ENCODE results near the gene APPL2. TPM values are rescaled to one million over a fixed set of nuclear protein-coding genes. Genes with fewer than 3 reads are reported as not detected.

The APPL2 gene
- total RNA-seq, 1 donor from 2014 or later, result 17.7 TPM

- H3K9me3 Mint-ChIP-seq (ENCODE audit: unreplicated experiment), result no peaks in the 10 kb centered on the region
- no peaks in the 10 kb centered on the region for H3K36me3 Mint-ChIP-seq (ENCODE audit: low read depth, unreplicated experiment)
- DNase-seq (ENCODE audit: low read depth), result no peak
- Histone ChIP-seq H3K79me2 (ENCODE audit: insufficient read depth, low read length) (peaks cover 65% of the 10 kb centered on the region), H3K4me3 (ENCODE audit: insufficient read depth, low read depth, low read length) (peak overlapping the region; percentile 16), H2AFZ (ENCODE audit: low read depth, low read length) (no peak overlapping the region), H3K9ac (ENCODE audit: low read length) (peak overlapping the region; percentile 38), H3K36me3 (ENCODE audit: insufficient read depth, low read length) (no peaks in the 10 kb centered on the region), H3K4me1 (ENCODE audit: insufficient read depth, low read length) (peaks cover 44% of the 10 kb centered on the region), H3K27ac (ENCODE audit: low read depth, low read length) (no peak overlapping the region), H3K9me3 (ENCODE audit: insufficient read depth, low read depth, low read length) (no peaks in the 10 kb centered on the region), H4K20me1 (ENCODE audit: insufficient read depth, low read length) (no peaks in the 10 kb centered on the region), H3K27me3 (ENCODE audit: insufficient read depth, low read length) (no peaks in the 10 kb centered on the region), H3K4me2 (ENCODE audit: low read length) (peak overlapping the region; percentile 90)
- no peaks in the 10 kb centered on the region for H3K27me3 Mint-ChIP-seq (ENCODE audit: low read depth, unreplicated experiment)
- peak overlapping the region; percentile 50 for H3K4me3 Mint-ChIP-seq (ENCODE audit: unreplicated experiment)
- peaks cover 53% of the 10 kb centered on the region for H3K4me1 Mint-ChIP-seq (ENCODE audit: low read depth, unreplicated experiment)
- no peak overlapping the region for H3K27ac Mint-ChIP-seq (ENCODE audit: unreplicated experiment)
- TF ChIP-seq EZH2 (IDR thresholded peaks at IDR 0.05; ENCODE audit: insufficient read depth, low read length), result no peak
- TF ChIP-seq, protein P1, sequence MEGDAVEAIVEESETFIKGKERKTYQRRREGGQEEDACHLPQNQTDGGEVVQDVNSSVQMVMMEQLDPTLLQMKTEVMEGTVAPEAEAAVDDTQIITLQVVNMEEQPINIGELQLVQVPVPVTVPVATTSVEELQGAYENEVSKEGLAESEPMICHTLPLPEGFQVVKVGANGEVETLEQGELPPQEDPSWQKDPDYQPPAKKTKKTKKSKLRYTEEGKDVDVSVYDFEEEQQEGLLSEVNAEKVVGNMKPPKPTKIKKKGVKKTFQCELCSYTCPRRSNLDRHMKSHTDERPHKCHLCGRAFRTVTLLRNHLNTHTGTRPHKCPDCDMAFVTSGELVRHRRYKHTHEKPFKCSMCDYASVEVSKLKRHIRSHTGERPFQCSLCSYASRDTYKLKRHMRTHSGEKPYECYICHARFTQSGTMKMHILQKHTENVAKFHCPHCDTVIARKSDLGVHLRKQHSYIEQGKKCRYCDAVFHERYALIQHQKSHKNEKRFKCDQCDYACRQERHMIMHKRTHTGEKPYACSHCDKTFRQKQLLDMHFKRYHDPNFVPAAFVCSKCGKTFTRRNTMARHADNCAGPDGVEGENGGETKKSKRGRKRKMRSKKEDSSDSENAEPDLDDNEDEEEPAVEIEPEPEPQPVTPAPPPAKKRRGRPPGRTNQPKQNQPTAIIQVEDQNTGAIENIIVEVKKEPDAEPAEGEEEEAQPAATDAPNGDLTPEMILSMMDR (IDR thresholded peaks at IDR 0.05; ENCODE audit: insufficient read depth, low read depth, low read length), result no peak
- no peak for FAIRE-seq
Measured at GRCh38 chr12:105233041-105233905, 2.7 kb downstream of the APPL2 start.

DNA sequence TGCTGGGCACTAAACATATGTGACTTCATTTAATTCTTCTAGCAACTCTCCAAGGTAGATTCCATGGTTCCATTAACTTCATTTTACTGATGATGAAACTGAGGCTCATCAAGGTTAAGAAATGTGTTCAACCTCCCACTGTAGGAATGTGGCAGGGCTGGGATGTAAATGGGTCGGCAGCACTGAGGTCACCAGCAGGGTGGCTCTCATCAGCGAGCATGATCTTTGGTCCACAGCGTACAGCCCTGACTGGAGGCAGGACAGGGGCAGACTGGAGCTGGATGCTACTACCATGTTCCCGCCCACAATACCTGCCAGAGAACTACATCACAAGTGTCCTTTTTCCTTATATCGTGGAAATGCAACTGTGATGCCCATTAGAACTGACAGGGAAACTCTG, 4.6 kb downstream of the APPL2 start:
- Mint-ChIP-seq H3K27ac (ENCODE audit: unreplicated experiment) (no peak overlapping the region), H3K4me1 (ENCODE audit: low read depth, unreplicated experiment) (peaks cover 57% of the 10 kb centered on the region), H3K27me3 (ENCODE audit: low read depth, unreplicated experiment) (no peaks in the 10 kb centered on the region), H3K9me3 (ENCODE audit: unreplicated experiment) (no peaks in the 10 kb centered on the region), H3K4me3 (ENCODE audit: unreplicated experiment) (no peak overlapping the region), H3K36me3 (ENCODE audit: low read depth, unreplicated experiment) (no peaks in the 10 kb centered on the region)
- DNase-seq (ENCODE audit: low read depth) (no peak), FAIRE-seq (no peak)
- no peak overlapping the region for H3K4me2 ChIP-seq (ENCODE audit: low read length)
- H3K4me1 ChIP-seq (ENCODE audit: insufficient read depth, low read length), result peaks cover 55% of the 10 kb centered on the region
- H3K27ac ChIP-seq (ENCODE audit: low read depth, low read length), result no peak overlapping the region
- H2AFZ ChIP-seq (ENCODE audit: low read depth, low read length), result no peak overlapping the region
- no peaks in the 10 kb centered on the region for H3K27me3 ChIP-seq (ENCODE audit: insufficient read depth, low read length)
- H4K20me1 ChIP-seq (ENCODE audit: insufficient read depth, low read length), result no peaks in the 10 kb centered on the region
- no peak overlapping the region for H3K4me3 ChIP-seq (ENCODE audit: insufficient read depth, low read depth, low read length)
- TF ChIP-seq, protein P1 (IDR thresholded peaks at IDR 0.05; ENCODE audit: insufficient read depth, low read depth, low read length), result no peak
- no peak for TF ChIP-seq EZH2 (IDR thresholded peaks at IDR 0.05; ENCODE audit: insufficient read depth, low read length)
- H3K9me3 ChIP-seq (ENCODE audit: insufficient read depth, low read depth, low read length), result no peaks in the 10 kb centered on the region
- peaks cover 67% of the 10 kb centered on the region for H3K79me2 ChIP-seq (ENCODE audit: insufficient read depth, low read length)
- peaks cover 2% of the 10 kb centered on the region for H3K36me3 ChIP-seq (ENCODE audit: insufficient read depth, low read length)
- no peak overlapping the region for H3K9ac ChIP-seq (ENCODE audit: low read length)

DNA sequence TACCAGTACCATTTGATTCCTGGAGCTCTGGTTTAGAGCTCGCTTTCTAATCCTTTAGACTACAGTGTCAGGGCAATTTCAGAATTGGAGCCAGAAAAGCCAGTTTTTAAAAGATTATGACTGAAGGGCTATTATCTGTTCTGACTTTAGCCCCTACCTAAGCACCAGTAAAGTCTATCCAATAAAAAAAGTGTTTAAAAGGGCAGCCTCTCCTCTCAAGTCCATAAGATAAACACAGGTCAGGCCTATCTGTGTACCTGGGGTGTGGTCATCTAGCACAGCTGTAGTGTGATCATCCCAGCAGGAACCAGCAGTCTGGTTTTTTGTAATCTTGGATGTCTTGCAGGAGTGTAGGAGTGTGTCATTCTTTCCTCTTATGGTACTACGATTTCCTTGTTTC, 6.6 kb downstream of the APPL2 start:
- no peaks in the 10 kb centered on the region for H3K36me3 Mint-ChIP-seq (ENCODE audit: low read depth, unreplicated experiment)
- Histone ChIP-seq H3K4me3 (ENCODE audit: insufficient read depth, low read depth, low read length) (no peak overlapping the region), H3K4me1 (ENCODE audit: insufficient read depth, low read length) (peaks cover 59% of the 10 kb centered on the region), H3K27me3 (ENCODE audit: insufficient read depth, low read length) (no peaks in the 10 kb centered on the region), H3K9ac (ENCODE audit: low read length) (no peak overlapping the region), H3K4me2 (ENCODE audit: low read length) (peak overlapping the region; percentile 55), H3K27ac (ENCODE audit: low read depth, low read length) (peak overlapping the region; percentile 49), H4K20me1 (ENCODE audit: insufficient read depth, low read length) (no peaks in the 10 kb centered on the region), H3K9me3 (ENCODE audit: insufficient read depth, low read depth, low read length) (no peaks in the 10 kb centered on the region), H3K36me3 (ENCODE audit: insufficient read depth, low read length) (peaks cover 2% of the 10 kb centered on the region), H2AFZ (ENCODE audit: low read depth, low read length) (no peak overlapping the region), H3K79me2 (ENCODE audit: insufficient read depth, low read length) (peaks cover 59% of the 10 kb centered on the region)
- no peak for FAIRE-seq
- no peaks in the 10 kb centered on the region for H3K9me3 Mint-ChIP-seq (ENCODE audit: unreplicated experiment)
- no peak overlapping the region for H3K4me3 Mint-ChIP-seq (ENCODE audit: unreplicated experiment)
- H3K27ac Mint-ChIP-seq (ENCODE audit: unreplicated experiment), result no peak overlapping the region
- peaks cover 55% of the 10 kb centered on the region for H3K4me1 Mint-ChIP-seq (ENCODE audit: low read depth, unreplicated experiment)
- no peak for DNase-seq (ENCODE audit: low read depth)
- no peaks in the 10 kb centered on the region for H3K27me3 Mint-ChIP-seq (ENCODE audit: low read depth, unreplicated experiment)
- TF ChIP-seq EZH2 (IDR thresholded peaks at IDR 0.05; ENCODE audit: insufficient read depth, low read length), result no peak
- TF ChIP-seq, protein P1 (IDR thresholded peaks at IDR 0.05; ENCODE audit: insufficient read depth, low read depth, low read length), result no peak
